Transverse colon (tissue), 3 donors: ENCODE results near the gene EDEM1.

ENCODE experiments used
- POLR2A ChIP-seq: fragments of 450-650 bp; IDR thresholded peaks from one replicate; pipeline ENCODE4 v1.6.1; 2016; ENCODE audit warnings: antibody characterized with exemption, mild to moderate bottlenecking, moderate library complexity
- TF ChIP-seq, protein P1 (sequence below), 5 experiments: fragments of 200-600 bp in 3 of 5; fragments of 450-650 bp in 2 of 5; sonication (generic) in 3 of 5; IDR thresholded peaks; 1 replicate in 2 of 5; 2 replicates in 3 of 5; pipeline ENCODE4 v1.5.1; 2016 to 2017; ENCODE audit warnings: antibody characterized with exemption in 5 of 5, inconsistent platforms in 3 of 5, mild to moderate bottlenecking in 2 of 5, moderate library complexity in 1 of 5

DNA sequence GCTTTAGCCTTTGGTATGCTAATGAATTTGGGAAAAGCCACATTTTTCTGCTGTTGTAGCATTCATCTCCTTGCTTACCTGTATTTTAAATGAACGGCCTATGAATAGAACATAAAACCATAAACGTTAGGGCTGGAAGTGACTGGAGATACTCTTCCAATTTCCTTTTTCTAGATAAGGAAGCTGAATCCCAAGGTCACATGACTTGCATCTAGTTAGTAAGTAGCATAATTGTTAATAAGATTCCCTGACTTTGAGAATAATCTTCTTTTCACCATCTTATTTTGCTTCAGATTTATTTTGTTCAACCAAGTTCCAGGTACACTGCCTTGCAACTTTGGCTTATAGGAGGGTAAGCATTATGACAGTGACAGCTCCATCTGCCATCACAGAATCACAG, 20.7 kb upstream of the EDEM1 start:
- TF ChIP-seq, protein P1, sequence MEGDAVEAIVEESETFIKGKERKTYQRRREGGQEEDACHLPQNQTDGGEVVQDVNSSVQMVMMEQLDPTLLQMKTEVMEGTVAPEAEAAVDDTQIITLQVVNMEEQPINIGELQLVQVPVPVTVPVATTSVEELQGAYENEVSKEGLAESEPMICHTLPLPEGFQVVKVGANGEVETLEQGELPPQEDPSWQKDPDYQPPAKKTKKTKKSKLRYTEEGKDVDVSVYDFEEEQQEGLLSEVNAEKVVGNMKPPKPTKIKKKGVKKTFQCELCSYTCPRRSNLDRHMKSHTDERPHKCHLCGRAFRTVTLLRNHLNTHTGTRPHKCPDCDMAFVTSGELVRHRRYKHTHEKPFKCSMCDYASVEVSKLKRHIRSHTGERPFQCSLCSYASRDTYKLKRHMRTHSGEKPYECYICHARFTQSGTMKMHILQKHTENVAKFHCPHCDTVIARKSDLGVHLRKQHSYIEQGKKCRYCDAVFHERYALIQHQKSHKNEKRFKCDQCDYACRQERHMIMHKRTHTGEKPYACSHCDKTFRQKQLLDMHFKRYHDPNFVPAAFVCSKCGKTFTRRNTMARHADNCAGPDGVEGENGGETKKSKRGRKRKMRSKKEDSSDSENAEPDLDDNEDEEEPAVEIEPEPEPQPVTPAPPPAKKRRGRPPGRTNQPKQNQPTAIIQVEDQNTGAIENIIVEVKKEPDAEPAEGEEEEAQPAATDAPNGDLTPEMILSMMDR (IDR thresholded peaks at IDR 0.05) = no peak
- TF ChIP-seq POLR2A = no peak
